Transverse colon (tissue), 4 donors: Measurements from ENCODE around the gene CNOT3. TPM values are rescaled to one million over a fixed set of nuclear protein-coding genes. Genes with fewer than 3 reads are reported as not detected.
"Not testable (repeated sequence)": the region's sequence is repeated elsewhere in the genome, so short reads cannot be mapped to it uniquely, and the experiment has no call there.

Experiments used
- DNase-seq: peaks from one replicate; pipeline ENCODE4 v3.0.0-alpha.2; 2019
- H3K27ac ChIP-seq, 4 donors: fragments of 200-600 bp; sonication (generic); 2 replicates each; pipeline ENCODE4 v1.5.1; 2016 to 2018; ENCODE audit warnings: inconsistent platforms in 4 of 4
- H3K27me3 ChIP-seq: fragments of 200-600 bp; sonication (generic); 2 replicates; pipeline ENCODE4 v1.5.1; 2017; ENCODE audit warnings: inconsistent platforms
- H3K36me3 ChIP-seq, 4 donors: fragments of 200-600 bp; sonication (generic); 2 replicates each; pipeline ENCODE4 v1.5.1; 2017 to 2019; ENCODE audit warnings: inconsistent platforms in 4 of 4
- H3K4me1 ChIP-seq, 4 donors: fragments of 200-600 bp; sonication (generic); 2 replicates each; pipeline ENCODE4 v1.5.1; 2017 to 2020; ENCODE audit warnings: inconsistent platforms in 4 of 4
- H3K4me3 ChIP-seq, 4 donors: fragments of 200-600 bp; sonication (generic); 1 replicate in 1 of 4; 2 replicates in 3 of 4; pipeline versions ENCODE4 v1.5.1 to v1.6.1; 2017 to 2019; ENCODE audit warnings: inconsistent platforms in 4 of 4
- H3K9me3 ChIP-seq, 2 donors: fragments of 200-600 bp; sonication (generic); 2 replicates each; pipeline ENCODE4 v1.5.1; 2017 to 2019; ENCODE audit warnings: inconsistent platforms in 2 of 2
- CTCF ChIP-seq, 5 experiments: fragments of 200-600 bp in 3 of 5; fragments of 450-650 bp in 2 of 5; sonication (generic) in 3 of 5; IDR thresholded peaks; 1 replicate in 2 of 5; 2 replicates in 3 of 5; pipeline ENCODE4 v1.5.1; 2016 to 2017; ENCODE audit warnings: antibody characterized with exemption in 5 of 5, inconsistent platforms in 3 of 5, mild to moderate bottlenecking in 2 of 5, moderate library complexity in 1 of 5
- EP300 ChIP-seq: sonication (generic); formaldehyde crosslinking; IDR thresholded peaks from one replicate; pipeline ENCODE4 v1.6.1; 2017; ENCODE audit warnings: antibody characterized with exemption, low read depth
- POLR2A ChIP-seq: fragments of 450-650 bp; IDR thresholded peaks from one replicate; pipeline ENCODE4 v1.6.1; 2016; ENCODE audit warnings: antibody characterized with exemption, mild to moderate bottlenecking, moderate library complexity
- POLR2AphosphoS5 ChIP-seq, 3 donors: sonication (generic); formaldehyde crosslinking; IDR thresholded peaks; one replicate each; pipeline ENCODE4 v1.6.1; 2016; ENCODE audit warnings: antibody characterized with exemption in 3 of 3
- WGBS, 2 donors: methylation state at CpG; one replicate each; pipeline ENCODE4 v1.1.5; 2018; ENCODE audit warnings: low coverage in 1 of 2; 5-methylcytosine and 5-hydroxymethylcytosine counted together
- in situ Hi-C, 4 donors: fragments of 200-750 bp; cut with MboI; loops; one replicate each; pipeline versions ENCODE4 v1.15.0 to v1.15.1; 2017; ENCODE audit warnings: low sequenced_read_pairs in 3 of 4, low pct_ligation_motif_present in 1 of 4, low pct_unique_long_range_greater_than_20kb in 1 of 4
- intact Hi-C: fragments of 100-400 bp; cut with DNase I; formaldehyde crosslinking; loops from one replicate; pipeline ENCODE4 v1.15.1; 2023; ENCODE audit warnings: low total_unique reads
- total RNA-seq, 4 donors: library from RNA; depleted of rRNA; stranded (reverse); fragments of >200 nt; gene quantifications; one replicate each; pipeline ENCODE4 v1.1.0, GENCODE V29; 2016

The CNOT3 gene
- total RNA-seq, 4 donors from 2014 or later: 28.1 to 85.7 (median 32.1) TPM

GRCh38 chr19:54169149-54169740 is 31.7 kb downstream of the CNOT3 start:
- H3K9me3 ChIP-seq: no peaks in the 10 kb centered on the region
- DNase-seq: no peak
- intact Hi-C loops (loop anchor here (5.0 kb wide), 1 partner anchor 63 kb away; no protein-coding TSS in a partner anchor), in situ Hi-C loops (loop anchor here in 1 of 4 donors (10.0 kb wide), 1 partner anchor 66 kb away; no protein-coding TSS in a partner anchor)
- H3K27me3 ChIP-seq: peaks cover 7% of the 10 kb centered on the region
- TF ChIP-seq EP300: no peak
- no peak for TF ChIP-seq POLR2AphosphoS5 (IDR thresholded peaks at IDR 0.05)
- no peak for TF ChIP-seq POLR2A
- no peak for TF ChIP-seq CTCF (IDR thresholded peaks at IDR 0.05)
- WGBS, 2 donors: 89 to 100% methylated on average over 1 to 21 of the region's 21 CpGs
- no peak overlapping the region for H3K27ac ChIP-seq
- H3K36me3 ChIP-seq: no peaks in the 10 kb centered on the region
- no peak overlapping the region for H3K4me3 ChIP-seq
- peaks cover 5 to 23% (median 15%) of the 10 kb centered on the region in 4 donors for H3K4me1 ChIP-seq

- WGBS, 2 donors: 44 to 75% methylated on average over 5 to 16 of the region's 23 CpGs
- H3K36me3 ChIP-seq, intact Hi-C loops, H3K27me3 ChIP-seq, DNase-seq, H3K9me3 ChIP-seq: not testable (repeated sequence)
- Histone ChIP-seq H3K4me3 (peak overlapping the region in 3 of 4 donors; percentile 44 to 69 (median 60)), H3K4me1 (peaks cover 0 to 10% (median 9%) of the 10 kb centered on the region in 4 donors), H3K27ac (peak overlapping the region; percentile 73 to 91 (median 85))
- in situ Hi-C loops: loop anchor here in 1 of 4 donors (10.0 kb wide), 1 partner anchor 63 kb away; no protein-coding TSS in a partner anchor
Measured at GRCh38 chr19:54171736-54172431, 34.3 kb downstream of the CNOT3 start.

GRCh38 chr19:54172471-54173358 is 35.2 kb downstream of the CNOT3 start, which contains the start of gene TMC4:
TMC4 (minus strand) TSS chr19:54173160; CDS start chr19:54173117, 43 bp downstream.
- H3K4me1 ChIP-seq: peaks cover 0 to 10% (median 9%) of the 10 kb centered on the region in 4 donors
- H3K27ac ChIP-seq: peak within 1 kb of the TSS; percentile 73 to 91 (median 85)
- in situ Hi-C loops (loop anchor here in 1 of 4 donors (10.0 kb wide), 1 partner anchor 62 kb away; no protein-coding TSS in a partner anchor), intact Hi-C loops (no loop called here)
- H3K4me3 ChIP-seq: peak within 1 kb of the TSS; percentile 2 to 69 (median 52)
- no peaks in the 10 kb centered on the region for H3K9me3 ChIP-seq
- peaks cover 4% of the 10 kb centered on the region for H3K27me3 ChIP-seq
- 7% methylated on average over 11 of the region's 13 CpGs; no CpG with 5 or more reads in 1 of the 2 donors for WGBS, 2 donors
- no peaks in the 10 kb centered on the region for H3K36me3 ChIP-seq
- DNase-seq: peak; percentile 85
- TF ChIP-seq POLR2A (peak; percentile 83), CTCF (IDR thresholded peaks at IDR 0.05) (peak; percentile 44 to 96 (median 59)), POLR2AphosphoS5 (IDR thresholded peaks at IDR 0.05) (peak; percentile 71 to 88 (median 82)), EP300 (no peak)

- H3K27ac ChIP-seq: peak overlapping the region; percentile 73 to 91 (median 85)
- H3K4me3 ChIP-seq: peak overlapping the region in 2 of 4 donors; percentile 44 to 60
- no peaks in the 10 kb centered on the region for H3K36me3 ChIP-seq
- in situ Hi-C loops (loop anchor here in 1 of 4 donors (10.0 kb wide), 1 partner anchor 61 kb away; no protein-coding TSS in a partner anchor), intact Hi-C loops (no loop called here)
- TF ChIP-seq CTCF (IDR thresholded peaks at IDR 0.05) (no peak), POLR2A (no peak), EP300 (no peak), POLR2AphosphoS5 (IDR thresholded peaks at IDR 0.05) (no peak)
- peaks cover 4% of the 10 kb centered on the region for H3K27me3 ChIP-seq
- 51% methylated on average over 15 of the region's 15 CpGs; no CpG with 5 or more reads in 1 of the 2 donors for WGBS, 2 donors
- DNase-seq: no peak
- H3K9me3 ChIP-seq: no peaks in the 10 kb centered on the region
- H3K4me1 ChIP-seq: peaks cover 0 to 6% (median 6%) of the 10 kb centered on the region in 4 donors
Measured at GRCh38 chr19:54173359-54173699, 35.8 kb downstream of the CNOT3 start.
